Thyroid gland (tissue), 4 donors: Measurements from ENCODE around the gene GTF2IRD2. TPM values are rescaled to one million over a fixed set of nuclear protein-coding genes. Genes with fewer than 3 reads are reported as not detected.

Source experiments
- small RNA-seq: library from RNA; depleted of rRNA; stranded (forward); fragments of <200 nt; gene quantifications from one replicate; pipeline ENCODE3, GENCODE V24; 2016
- total RNA-seq, 4 donors: library from RNA; depleted of rRNA; stranded (reverse); fragments of >200 nt; gene quantifications; one replicate each; pipeline ENCODE4 v1.2.3, GENCODE V29; 2016

GTF2IRD2 gene
- total RNA-seq, 4 donors from 2014 or later, result 16.9 to 48.5 (median 26.6) TPM

Small RNAs within 50 kb of the gene (small RNA-seq; reads per million reads assigned to genes)
- gene RF00019, result not detected

Other genes with a start within 250 kb of the GTF2IRD2 start
- gene GTF2I, start 193.9 kb downstream of the GTF2IRD2 start, total RNA-seq, result 100 to 1,000 TPM; 240 to 385 (median 353) TPM
- 1 to 10 TPM in 3 of 4 donors, under 1 TPM in 1; 0.67 to 6.0 (median 2.1) TPM for gene NCF1, start 77.6 kb downstream of the GTF2IRD2 start, total RNA-seq
- gene CASTOR2, start 113.1 kb upstream of the GTF2IRD2 start, total RNA-seq, result 10 to 100 TPM in 2 of 4 donors, 1 to 10 TPM in 2; 5.7 to 10.5 (median 10.2) TPM
- gene RCC1L, start 222.2 kb upstream of the GTF2IRD2 start, total RNA-seq, result 10 to 100 TPM; 34.8 to 49.7 (median 42.7) TPM
- 100 to 1,000 TPM in 1 of 4 donors, 10 to 100 TPM in 3; 71.5 to 124 (median 80.2) TPM for gene GTF2IRD2B, start 241.0 kb upstream of the GTF2IRD2 start, total RNA-seq